ENCODE results near the gene HK1.

DNA sequence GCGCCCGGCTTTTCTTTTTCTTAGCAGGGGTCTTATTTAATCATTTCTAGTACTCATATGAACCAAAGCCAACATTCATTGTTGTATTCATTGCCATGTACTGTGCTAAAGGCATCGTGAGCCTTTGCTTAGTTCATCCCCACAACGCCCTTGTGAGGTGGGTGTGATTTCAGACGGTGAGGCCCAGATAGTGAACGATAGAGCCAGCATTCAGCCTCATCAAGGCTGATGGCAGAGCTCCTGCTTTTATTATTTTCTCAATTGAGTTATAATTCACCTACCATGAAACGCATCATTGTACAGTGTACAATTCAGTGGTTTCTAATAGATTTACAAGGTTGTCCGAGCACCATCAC is 50.1 kb downstream of the HK1 start:
- TF ChIP-seq, protein P1, sequence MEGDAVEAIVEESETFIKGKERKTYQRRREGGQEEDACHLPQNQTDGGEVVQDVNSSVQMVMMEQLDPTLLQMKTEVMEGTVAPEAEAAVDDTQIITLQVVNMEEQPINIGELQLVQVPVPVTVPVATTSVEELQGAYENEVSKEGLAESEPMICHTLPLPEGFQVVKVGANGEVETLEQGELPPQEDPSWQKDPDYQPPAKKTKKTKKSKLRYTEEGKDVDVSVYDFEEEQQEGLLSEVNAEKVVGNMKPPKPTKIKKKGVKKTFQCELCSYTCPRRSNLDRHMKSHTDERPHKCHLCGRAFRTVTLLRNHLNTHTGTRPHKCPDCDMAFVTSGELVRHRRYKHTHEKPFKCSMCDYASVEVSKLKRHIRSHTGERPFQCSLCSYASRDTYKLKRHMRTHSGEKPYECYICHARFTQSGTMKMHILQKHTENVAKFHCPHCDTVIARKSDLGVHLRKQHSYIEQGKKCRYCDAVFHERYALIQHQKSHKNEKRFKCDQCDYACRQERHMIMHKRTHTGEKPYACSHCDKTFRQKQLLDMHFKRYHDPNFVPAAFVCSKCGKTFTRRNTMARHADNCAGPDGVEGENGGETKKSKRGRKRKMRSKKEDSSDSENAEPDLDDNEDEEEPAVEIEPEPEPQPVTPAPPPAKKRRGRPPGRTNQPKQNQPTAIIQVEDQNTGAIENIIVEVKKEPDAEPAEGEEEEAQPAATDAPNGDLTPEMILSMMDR (IDR thresholded peaks at IDR 0.05): no peak
- TF ChIP-seq POLR2A (IDR thresholded peaks at IDR 0.05): no peak
- TF ChIP-seq POLR2AphosphoS5 (IDR thresholded peaks at IDR 0.05): no peak

Data from breast epithelium (tissue), 3 donors.